Activated CD8-positive, alpha-beta memory T cell treated with anti-CD3 and anti-CD28 coated beads for 1 hour (primary cell): ENCODE measurements around the gene ADGRE3.
A peak's percentile ranks its signal among the peaks of the same experiment; 100 is the strongest.

ENCODE experiments used
- DNase-seq, 2 donors: peaks; one replicate each; pipeline ENCODE4 v3.0.0-alpha.2; 2020; ENCODE audit warnings: low read depth in 1 of 2; ENCODE audit errors: extremely low read depth in 1 of 2

ADGRE3 gene

GRCh38 chr19:14674764-14675163 is at the start of gene ADGRE3:
Gene ADGRE3, minus strand, starts transcription at chr19:14674844. Its CDS starts 74 bp downstream, at chr19:14674770.
- DNase-seq = no peak

- no peak for DNase-seq
These were observed 47.5 kb upstream of the ADGRE3 start for GRCh38 chr19:14722127-14722526.

- no peak for DNase-seq
These were observed 44.5 kb upstream of the ADGRE3 start for GRCh38 chr19:14719162-14719561.

- no peak for DNase-seq
These were observed 44.0 kb upstream of the ADGRE3 start for GRCh38 chr19:14718522-14719116.

GRCh38 chr19:14715841-14716240 is 41.2 kb upstream of the ADGRE3 start:
- DNase-seq = no peak

GRCh38 chr19:14704450-14704849 is 29.8 kb upstream of the ADGRE3 start:
- DNase-seq = no peak

- no peak for DNase-seq
These were observed 29.2 kb upstream of the ADGRE3 start for GRCh38 chr19:14703833-14704232.

- no peak for DNase-seq
These were observed 26.2 kb upstream of the ADGRE3 start for GRCh38 chr19:14700711-14701375.

- DNase-seq = no peak
These were observed 25.0 kb upstream of the ADGRE3 start for GRCh38 chr19:14699641-14700040.

- no peak for DNase-seq
These were observed 20.8 kb upstream of the ADGRE3 start for GRCh38 chr19:14695471-14695870.

GRCh38 chr19:14694641-14695266 is 20.1 kb upstream of the ADGRE3 start:
- DNase-seq = no peak

- DNase-seq = peak; percentile 96 to 99
These were observed 15.2 kb upstream of the ADGRE3 start, which contains the start of gene ZNF333 for GRCh38 chr19:14689598-14690503. Gene ZNF333, plus strand, starts transcription at chr19:14690048. Its CDS starts 3,444 bp downstream, at chr19:14693492.

- no peak for DNase-seq
These were observed 11.8 kb upstream of the ADGRE3 start for GRCh38 chr19:14686411-14686810.

- DNase-seq = no peak
These were observed 8.8 kb upstream of the ADGRE3 start for GRCh38 chr19:14683439-14683838.

GRCh38 chr19:14682084-14682483 is 7.4 kb upstream of the ADGRE3 start:
- DNase-seq = no peak

GRCh38 chr19:14678199-14678598 is 3.6 kb upstream of the ADGRE3 start:
- DNase-seq = no peak

- DNase-seq = no peak
These were observed 2.8 kb upstream of the ADGRE3 start for GRCh38 chr19:14677464-14677863.

- no peak for DNase-seq
These were observed 2.1 kb upstream of the ADGRE3 start for GRCh38 chr19:14676762-14677161.

GRCh38 chr19:14673088-14673487 is 1.6 kb downstream of the ADGRE3 start:
- no peak for DNase-seq

GRCh38 chr19:14672188-14672872 is 2.3 kb downstream of the ADGRE3 start:
- DNase-seq = no peak

- DNase-seq = no peak
These were observed 4.2 kb downstream of the ADGRE3 start for GRCh38 chr19:14670408-14670807.
